Uterine smooth muscle cell (primary cell): ENCODE measurements around the gene ZNF219. TPM values are rescaled to one million over a fixed set of nuclear protein-coding genes. Genes with fewer than 3 reads are reported as not detected.

Experiments
- total RNA-seq: library from RNA; depleted of rRNA; stranded (reverse); fragments of >200 nt; gene quantifications from 2 replicates; pipeline ENCODE4 v1.2.3, GENCODE V29; 2014

The ZNF219 gene
- total RNA-seq = 2.2 and 2.5 TPM in 2 replicates

DNA sequence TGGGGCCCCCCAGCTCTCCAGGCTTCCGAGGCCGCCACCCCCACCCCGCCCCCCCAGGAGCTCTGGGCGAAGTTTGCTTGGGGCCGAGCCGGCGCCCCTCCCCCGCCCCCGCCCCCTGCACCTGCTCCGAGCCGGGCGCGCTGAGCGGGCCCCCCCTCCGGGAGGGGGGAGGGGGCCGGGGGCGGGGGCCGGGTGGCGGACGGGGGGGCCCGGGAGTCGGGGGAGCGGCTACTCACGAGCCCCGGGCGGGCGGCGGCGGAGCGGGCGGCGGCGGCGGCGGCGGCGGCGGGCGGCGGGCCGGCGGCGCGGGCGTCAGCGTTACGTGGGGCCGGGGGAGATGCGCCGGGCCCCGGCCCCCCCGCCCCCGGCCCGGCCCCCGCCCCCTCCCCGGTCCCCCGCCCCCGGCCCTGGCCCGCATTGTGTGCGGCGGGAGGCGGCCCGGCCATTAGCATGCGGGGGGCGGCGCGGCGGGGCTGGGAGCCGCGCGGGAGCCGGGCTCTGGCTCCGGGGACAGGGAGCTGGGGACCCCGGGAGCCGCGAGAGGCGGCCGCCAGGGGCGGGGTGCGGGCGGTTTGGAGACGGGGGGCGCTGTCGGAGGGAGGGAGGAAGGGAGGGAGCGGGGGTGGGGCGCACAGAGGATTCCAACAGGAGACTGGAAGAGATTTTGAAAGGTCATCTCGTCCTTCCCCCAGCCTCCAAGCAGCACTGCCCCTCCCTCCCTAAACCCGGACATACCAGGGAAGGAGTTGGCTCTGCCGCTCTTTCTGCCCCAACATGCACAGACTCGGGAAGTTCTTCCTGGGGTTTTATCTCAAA lies at the start of gene ZNF219:
ZNF219 (minus strand) TSS at position 580 of the 816 bp plus-strand sequence. CDS start 5,064 bp downstream, outside the sequence.

GRCh38 chr14:21100931-21101330 lies 2.5 kb upstream of the ZNF219 start, which contains the start of gene TMEM253:
TMEM253 (plus strand) TSS chr14:21101066; CDS start chr14:21101344, 278 bp downstream.

DNA sequence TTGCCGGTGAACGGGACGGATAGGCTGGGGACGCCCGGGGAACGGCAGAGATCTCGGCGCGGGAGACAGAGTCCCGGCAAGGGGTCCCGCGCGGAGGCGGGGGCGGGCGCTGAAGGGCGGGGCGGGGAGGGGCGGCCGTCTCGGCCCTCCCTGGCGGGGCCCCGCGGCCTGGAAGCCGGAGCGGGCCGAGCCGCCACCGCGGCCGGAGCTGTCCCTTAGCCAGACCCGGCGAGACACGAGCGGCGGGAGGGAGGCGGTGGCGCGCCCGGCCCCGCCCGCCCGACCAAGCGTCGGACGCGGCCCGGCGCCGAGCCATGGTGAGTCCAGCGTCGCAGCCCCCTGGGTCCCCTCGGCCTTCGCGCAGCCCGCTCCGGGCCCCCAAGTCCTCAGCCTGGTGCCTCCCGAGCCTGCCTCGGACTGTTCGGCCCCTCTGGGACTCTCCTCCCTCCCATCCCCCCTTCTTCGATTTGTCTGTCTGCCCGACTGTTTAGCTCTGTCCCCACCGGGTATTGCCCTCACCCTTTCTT lies 28.3 kb downstream of the ZNF219 start, which contains the start of gene ARHGEF40:
ARHGEF40 (plus strand) TSS at position 222 of the 527 bp plus-strand sequence; CDS start at position 315, 93 bp downstream.

DNA sequence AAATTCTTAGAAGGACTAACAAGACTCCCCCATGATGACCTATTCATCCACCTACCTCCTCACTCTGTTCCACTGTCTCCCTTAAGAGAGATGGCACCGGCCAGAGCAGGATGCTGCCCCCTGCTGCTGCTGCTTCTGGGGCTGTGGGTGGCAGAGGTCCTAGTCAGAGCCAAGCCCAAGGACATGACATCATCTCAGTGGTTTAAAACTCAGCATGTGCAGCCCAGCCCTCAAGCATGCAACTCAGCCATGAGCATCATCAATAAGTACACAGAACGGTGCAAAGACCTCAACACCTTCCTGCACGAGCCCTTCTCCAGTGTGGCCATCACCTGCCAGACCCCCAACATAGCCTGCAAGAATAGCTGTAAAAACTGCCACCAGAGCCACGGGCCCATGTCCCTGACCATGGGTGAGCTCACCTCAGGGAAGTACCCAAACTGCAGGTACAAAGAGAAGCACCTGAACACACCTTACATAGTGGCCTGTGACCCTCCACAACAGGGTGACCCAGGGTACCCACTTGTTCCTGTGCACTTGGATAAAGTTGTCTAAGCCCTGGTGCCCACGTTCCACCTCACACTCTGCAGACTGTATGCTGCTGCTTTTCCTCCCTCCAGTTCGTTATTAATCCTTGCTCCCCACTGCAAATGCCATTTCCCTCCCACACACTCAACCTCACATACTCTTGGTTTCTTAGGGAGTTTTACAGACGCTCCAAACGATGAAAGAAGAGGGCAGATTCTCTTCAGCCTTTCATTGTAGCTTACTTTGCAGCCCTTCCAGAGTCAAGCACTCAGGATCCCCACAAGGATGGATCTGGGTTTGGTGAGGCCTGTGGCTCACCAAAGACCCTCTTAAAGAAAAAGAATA lies 40.4 kb downstream of the ZNF219 start, which contains the start of gene RNASE8:
RNASE8 (plus strand) TSS at position 20 of the 873 bp plus-strand sequence; CDS start at position 91, 71 bp downstream.

GRCh38 chr14:21041676-21042433 lies 56.6 kb downstream of the ZNF219 start, which contains the start of gene RNASE7:
RNASE7 (plus strand) TSS chr14:21042362; CDS start chr14:21042993, 631 bp downstream.

Other genes starting within 250 kb of the ZNF219 start
- gene RNASE3, start 207.3 kb downstream of the ZNF219 start, total RNA-seq = not detected in 2 replicates
- not detected in 2 replicates for gene RNASE2, start 143.2 kb downstream of the ZNF219 start, total RNA-seq
- gene METTL17, start 108.7 kb downstream of the ZNF219 start, total RNA-seq = 42.4 and 75.1 TPM in 2 replicates
- 0.22 TPM in 1 of 2 replicates, not detected in the other for gene SLC39A2, start 99.4 kb downstream of the ZNF219 start, total RNA-seq
- 0.44 and 0.75 TPM in 2 replicates for gene NDRG2, start 73.6 kb downstream of the ZNF219 start, total RNA-seq
- gene TPPP2, start 68.4 kb downstream of the ZNF219 start, total RNA-seq = not detected in 2 replicates
- gene RNASE13, start 63.8 kb downstream of the ZNF219 start, total RNA-seq = not detected in 2 replicates
- gene RNASE7, start 56.3 kb downstream of the ZNF219 start, total RNA-seq = not detected in 2 replicates
- gene RNASE8, start 40.8 kb downstream of the ZNF219 start, total RNA-seq = not detected in 2 replicates
- 42.8 and 43.9 TPM in 2 replicates for gene ARHGEF40, start 28.4 kb downstream of the ZNF219 start, total RNA-seq
- not detected in 2 replicates for gene TMEM253, start 2.4 kb upstream of the ZNF219 start, total RNA-seq
- gene OR5AU1, start 57.4 kb upstream of the ZNF219 start, total RNA-seq = not detected in 2 replicates
- gene HNRNPC, start 170.8 kb upstream of the ZNF219 start, total RNA-seq = 676 and 818 TPM in 2 replicates
- gene RPGRIP1, start 181.4 kb upstream of the ZNF219 start, total RNA-seq = under 0.01 TPM in 1 of 2 replicates, not detected in the other